Stimulated activated CD4-positive, alpha-beta T cell treated with anti-CD3 and anti-CD28 coated beads, Interleukin-12 subunit alpha, Interleukin-12 subunit beta, amount 100 ng/mL, for 24 hours (primary cell): ENCODE results near the gene TOMT.
A peak's percentile ranks its signal among the peaks of the same experiment; 100 is the strongest.

ENCODE experiments used
- DNase-seq, 2 experiments: peaks; one replicate each; pipeline ENCODE4 v3.0.0-alpha.2; 2020; ENCODE audit warnings: low read depth in 2 of 2

The TOMT gene

DNA sequence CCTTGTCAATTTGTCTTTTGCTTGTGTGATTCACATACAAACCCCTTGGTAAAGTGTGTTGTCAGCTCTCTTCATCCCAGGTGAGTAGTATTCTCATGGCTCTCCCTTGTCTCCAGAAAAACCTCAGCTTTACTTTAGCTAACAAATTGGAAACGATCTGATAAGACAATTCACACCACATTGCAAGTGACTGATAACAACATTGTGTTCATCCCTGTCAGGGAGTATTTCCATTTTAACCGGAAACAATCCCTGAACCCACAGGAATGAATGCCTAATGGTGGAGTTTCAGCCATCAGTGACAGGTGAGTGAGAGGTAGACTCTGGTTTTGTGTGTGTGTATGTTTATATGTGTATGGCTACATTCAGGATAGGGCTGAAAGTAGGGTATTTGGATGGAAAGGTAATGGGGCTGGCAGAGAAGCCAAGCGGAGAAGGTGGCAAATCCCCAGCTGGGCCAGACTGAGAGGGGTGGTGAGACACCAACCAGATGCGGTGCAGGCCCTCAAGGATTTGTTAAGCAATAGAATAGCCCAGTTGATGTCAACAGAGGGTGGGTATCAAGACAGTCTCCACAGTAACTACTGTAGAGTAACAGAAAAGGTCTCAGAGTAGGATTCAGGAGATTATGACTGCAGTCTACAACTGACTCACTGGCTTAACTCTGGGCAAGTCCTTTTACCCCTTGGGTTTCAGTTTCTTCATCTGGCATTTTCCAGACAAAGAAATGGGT, 17.5 kb upstream of the TOMT start:
- DNase-seq = no peak

DNA sequence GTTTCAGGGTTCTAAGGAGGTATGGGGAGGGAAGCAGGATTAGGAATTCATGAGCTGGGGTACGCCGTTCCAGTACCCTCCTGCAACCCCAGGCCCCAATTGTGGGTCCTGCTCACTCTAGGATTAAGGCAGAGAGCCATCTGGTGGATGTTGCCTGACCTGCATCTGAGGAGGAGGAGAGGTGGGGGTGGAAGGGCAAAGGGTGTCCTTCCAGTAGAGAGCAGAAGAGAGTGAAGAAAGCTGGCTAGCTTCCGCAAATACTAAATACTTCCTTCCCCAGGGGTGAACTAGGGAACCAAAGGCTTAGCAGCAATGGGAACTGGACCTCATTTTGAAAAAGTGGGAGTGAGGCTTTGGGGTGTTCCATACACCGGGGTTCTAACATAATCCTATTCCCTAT, 14.4 kb upstream of the TOMT start:
- DNase-seq = peak; percentile 29 to 51

DNA sequence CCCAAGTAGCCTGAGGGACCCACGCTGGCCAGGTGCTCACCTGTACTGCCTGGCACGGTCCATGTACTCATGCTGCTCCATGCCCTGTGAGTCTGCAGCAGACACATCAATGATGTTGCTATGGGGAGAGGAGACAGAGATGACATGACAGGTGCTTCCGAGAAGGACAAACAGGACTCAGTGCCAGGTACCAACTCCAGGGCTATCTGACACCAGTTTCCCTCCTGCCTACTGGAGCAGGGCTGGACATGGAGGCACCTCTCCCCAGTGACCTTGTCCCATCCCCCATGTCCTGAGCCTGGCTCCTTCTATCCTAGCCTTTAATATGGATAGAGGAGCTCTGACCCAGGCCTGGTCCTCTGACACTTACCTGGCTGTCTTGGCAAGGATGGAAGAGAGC, 7.0 kb upstream of the TOMT start:
- no peak for DNase-seq

DNA sequence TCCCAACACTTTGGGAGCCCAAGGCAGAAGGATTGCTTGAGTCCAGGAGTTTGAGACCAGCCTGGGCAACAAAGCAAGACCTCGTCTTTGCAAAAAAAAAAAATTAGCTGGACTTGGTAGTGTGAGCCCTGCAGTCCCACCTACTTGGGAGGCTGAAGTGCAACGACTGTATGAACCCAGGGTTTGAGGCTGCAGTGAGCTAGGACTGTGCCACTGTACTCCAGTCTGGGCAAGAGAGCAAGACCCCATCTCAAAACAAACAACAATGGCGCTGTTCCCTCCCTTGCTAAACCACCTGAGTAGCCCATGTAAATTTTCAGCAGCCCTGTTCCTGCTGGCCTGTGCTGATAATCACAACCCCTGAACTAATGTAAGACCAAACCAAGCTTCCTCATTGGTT, 5.7 kb upstream of the TOMT start:
- no peak for DNase-seq

DNA sequence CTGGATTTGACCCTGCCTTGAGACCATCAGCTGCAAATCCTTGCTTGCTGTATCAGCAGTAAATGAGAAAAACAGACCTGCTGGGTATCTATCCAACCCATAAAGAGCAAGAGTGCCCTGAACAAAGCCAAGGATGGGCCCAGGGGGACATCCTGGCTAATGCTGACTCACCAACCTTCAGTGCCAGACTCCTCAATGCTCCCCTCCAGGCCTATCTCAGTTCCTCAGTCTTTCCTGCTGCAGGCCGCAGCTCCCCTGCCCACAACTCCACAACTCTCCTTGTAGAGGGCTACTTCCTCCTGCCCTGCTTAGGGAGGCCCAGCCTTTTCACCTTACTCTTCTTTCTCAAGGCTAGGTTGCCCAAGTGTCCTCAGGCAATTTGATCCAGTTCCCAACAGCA, 5.3 kb upstream of the TOMT start:
- no peak for DNase-seq

DNA sequence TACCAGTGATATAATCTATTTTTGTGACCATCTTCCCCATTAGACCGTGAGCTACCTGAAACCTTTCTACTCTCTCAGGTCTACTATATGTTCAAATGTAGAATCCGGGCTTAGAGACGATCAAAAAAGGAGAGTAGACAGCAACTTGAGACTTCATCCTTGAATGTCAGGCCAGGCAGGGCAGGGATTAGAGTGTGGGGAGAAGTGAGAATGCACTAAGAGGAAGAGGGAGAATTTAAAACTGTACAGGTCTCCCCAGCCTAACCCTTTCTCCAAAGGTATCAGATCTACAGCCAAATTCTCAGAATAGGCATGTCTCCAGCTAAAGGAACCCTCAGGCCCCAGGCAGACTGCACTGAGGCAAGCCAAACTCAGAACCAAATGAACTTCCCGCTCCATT, 3.6 kb upstream of the TOMT start:
- no peak for DNase-seq

DNA sequence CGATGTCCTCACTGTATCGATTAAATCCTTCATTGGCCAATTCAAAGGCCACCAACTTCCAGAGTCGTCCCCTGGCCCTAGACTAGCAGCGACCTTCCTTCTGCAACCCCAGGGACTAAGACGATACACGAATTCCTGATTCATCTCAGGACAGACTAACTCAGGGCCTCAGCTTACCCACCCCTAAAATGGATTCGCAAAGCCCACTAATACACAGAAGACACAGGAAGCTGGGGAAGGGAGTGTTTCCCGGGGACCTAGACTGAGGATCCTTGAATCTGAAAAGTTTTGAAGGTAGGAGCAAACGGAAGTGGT, 3.1 kb upstream of the TOMT start:
- no peak for DNase-seq

DNA sequence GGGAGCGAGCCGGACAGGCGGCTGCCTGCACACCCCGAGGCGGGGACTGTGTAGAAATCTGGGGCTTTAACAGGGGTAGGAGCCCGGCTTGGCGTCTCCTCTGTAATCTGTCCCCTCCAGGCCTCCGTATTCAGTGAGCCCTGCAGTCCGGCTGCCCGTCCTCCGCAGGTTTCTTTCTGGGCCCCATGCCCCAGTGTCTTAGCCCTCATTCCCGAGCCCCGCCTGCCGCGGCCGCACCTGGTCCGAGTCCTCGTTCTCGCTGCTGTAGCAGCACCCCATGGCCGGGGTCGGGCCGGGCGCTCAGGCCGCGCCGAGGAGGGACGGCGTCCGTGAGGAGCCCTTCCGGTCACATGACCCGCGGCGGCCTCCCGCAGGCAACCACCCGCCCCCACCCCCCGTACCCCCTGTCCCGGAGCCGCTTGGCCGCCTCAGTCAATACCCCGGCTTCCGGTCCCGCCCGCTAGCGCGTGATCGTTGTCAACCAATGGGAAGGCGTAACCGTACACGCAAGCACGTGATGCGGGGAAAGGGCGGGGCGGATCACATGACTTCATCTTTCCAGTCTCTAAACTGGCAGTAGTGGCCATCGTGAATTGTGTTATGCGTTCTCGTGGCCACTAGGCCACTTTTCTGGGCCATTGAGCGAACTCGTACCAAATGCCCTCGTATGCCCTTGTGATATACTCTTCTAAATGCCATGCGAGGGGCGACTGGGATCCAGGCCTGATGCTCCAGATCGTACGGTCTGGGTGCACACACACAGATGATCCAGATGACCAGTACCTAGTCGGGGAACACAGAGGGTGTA, 2.6 kb upstream of the TOMT start, which contains the start of gene LAMTOR1:
Gene LAMTOR1, minus strand, starts transcription at position 352 of the 808 bp plus-strand sequence. Its CDS starts 73 bp downstream, at position 279.
- peak; percentile 96 to 99 for DNase-seq

DNA sequence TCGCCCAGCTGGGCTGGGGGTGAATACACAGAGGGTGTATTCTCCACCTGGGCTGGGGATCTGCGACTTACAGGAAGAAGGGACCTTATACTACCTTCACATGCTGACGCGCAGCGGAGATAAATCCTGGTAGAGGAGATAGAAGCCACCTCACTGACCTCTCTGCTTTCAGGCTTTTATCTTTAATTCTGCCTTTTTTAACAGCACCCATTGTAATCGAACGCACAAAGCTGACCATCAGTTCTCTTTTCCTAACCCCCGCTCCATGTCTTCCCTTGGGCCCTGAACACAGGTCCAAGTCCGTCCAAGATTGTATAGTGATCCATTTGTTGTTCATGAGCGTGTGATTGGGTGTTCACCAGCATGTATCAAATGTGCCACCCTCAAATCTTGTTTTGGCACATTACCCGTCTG, 2.0 kb upstream of the TOMT start:
- no peak for DNase-seq

DNA sequence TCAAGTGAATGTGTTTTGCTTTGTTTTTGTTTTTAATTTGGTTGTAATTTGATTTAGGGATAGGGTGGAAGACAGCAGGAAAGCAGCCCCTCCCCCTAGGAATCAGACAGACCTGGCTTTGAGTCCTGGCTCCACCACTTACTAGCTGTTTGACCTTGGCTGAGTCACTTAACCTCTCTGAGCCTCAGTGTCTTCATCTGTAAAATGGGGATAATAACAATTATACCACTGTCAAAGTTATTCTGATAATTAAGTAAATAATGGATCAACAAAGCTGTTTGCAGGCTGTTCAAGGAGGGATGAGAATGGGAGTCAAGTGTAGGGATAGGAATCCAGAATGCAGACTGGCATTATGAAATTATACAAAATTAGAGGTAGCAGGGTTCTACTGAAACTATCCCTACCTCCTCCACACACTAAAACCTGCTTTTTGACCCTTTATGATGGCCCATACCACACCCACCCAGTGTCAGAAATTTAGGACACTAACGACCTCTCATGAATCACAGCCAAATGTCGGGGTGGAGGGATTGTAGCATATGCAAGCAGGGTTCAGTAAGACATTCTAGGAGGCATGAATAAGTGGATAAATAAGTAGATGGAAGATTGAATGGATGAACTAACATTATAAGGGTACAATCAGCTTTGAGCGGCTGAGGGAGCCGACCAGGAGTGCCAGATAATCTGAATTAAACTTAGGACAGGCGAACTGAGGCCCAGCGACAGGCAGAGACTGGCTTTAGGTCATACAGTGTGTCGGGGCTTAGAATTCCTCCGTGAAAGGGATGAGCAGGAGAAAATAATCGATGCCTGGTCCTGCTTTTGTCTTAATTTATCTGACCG, 5.8 kb downstream of the TOMT start:
- no peak for DNase-seq

DNA sequence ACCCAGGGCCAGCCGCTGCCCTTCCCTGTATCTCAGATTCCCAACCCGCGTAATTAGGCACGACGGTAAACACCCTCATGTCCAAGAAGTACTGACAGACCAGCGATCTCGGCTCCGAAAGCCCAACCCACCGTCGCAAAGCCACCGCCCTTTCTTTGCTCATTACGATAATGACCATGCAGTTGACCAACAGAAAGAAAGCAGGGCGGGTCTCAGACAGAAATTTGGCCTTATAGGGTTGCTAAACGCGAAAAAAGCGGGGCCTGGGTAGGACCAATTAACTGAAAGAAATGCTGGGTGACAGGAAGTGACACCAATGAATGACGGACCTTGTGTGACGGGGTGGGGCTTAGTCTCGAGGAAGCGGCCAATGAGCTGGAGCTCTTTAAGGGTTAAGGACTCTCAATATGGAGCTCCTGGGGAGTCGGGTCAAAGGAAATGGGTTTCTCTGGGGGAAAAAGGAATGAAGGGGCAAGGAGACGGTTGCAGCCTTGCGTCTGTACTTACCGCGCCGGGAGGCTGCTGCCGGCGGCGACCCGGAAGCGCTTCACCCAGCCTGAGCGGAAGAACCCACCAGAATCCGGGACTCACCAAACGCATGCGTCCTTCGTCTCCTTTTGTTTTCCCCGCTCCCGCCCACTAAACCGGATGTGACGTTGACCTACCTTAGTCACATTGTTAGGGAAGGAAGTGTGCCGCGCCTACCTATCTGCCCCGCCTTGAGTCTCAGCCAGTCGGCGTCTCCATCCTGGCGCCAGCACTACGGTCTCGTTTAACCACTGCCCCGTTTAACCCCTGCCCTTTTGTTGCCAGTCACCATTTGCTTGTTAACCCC, 6.6 kb downstream of the TOMT start, which contains the start of gene ANAPC15:
Gene ANAPC15, minus strand, starts transcription at position 553 of the 835 bp plus-strand sequence. CDS start 1,419 bp downstream, outside the sequence.
- peak; percentile 99 for DNase-seq

DNA sequence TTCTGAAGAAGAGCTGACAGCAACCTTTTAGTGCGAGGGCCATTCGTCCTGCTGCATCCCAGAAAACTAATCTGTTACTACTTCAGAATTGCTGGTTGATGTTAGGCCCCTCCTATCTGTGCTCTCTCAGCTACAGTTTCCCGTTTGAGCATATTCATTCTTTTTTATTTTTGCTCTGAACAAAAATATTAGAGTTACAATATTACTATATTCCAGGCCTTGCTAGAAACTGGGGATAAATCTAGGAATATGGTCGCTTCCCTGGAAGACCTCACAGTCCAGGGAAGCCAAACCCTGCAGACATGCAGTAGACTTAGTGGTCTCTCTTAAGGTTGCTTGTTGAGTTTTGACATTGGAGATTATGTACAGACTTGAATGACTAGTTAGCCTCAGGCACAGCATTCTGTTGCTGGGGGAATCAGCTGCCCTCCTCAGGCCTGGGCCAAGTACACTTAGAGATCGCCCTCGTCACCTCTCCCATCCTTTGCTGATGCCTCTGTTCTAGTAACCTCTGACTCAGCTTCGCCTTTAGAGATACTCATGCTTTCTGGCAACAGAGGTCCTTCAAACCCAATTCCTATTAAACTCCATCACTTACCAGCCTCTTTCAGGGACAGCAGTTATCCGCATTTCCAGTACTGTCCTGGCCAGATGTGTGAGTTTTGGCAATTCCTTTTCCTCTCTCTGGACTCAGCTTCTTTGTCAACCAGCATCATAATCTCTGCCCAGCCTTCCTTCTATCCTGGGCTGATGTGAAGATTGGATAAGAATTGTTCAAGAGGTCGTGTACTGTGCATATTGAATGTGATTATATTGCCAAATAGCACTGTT, 7.5 kb downstream of the TOMT start:
- DNase-seq = no peak

DNA sequence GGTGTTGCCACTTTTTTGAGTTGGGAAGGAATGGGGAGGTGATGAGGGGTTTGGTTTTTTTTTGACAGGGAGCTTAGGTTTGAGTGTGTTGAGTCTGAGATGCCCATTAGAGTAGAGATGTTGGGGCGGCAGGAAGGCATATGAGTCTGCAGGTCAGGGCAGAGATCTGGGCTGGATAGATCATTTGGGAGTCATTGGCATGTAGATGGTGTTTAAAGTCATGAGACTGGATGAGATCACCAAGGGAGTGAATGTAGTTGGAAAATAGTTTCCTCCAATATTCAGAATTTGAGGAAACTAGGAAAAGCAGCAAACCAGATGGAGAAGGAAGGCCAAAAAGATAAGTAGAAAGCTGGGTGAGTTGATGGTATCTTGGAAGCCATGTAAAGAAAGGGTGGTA, 8.8 kb downstream of the TOMT start:
- no peak for DNase-seq

DNA sequence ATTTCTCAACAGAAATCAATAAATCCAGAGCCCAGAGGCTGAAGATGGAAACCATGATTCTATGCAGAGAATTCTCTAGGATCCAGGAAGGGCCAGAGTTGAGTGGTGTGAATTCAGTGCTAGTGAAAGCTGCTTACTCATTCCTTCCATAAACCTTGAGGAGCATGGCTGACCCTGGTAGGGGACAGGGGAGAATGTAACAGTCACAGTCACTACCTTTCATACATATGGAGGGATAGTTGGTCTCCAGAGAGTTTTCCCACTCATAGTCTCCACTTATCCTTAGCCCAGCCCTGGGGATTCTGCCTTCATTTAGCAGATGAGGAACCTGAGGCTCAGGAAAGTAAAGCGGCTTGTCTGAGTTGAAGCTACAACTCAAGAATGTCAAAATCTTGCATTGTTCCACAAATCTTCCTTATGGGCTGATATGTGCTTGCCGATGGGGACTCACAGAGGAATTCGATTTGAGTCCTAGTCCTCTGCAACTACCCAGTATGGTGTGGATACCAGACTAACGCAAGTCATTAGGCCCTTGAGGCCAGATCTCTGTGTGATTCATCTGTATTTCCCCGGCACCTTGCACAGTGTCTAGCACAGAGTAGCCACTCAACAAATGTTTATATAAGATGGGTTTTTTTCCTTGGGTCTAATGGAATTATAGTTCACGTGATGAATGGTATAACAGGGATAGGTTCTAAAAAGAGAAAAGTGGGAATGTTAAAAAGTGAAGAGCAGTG, 10.5 kb downstream of the TOMT start:
- no peak for DNase-seq

DNA sequence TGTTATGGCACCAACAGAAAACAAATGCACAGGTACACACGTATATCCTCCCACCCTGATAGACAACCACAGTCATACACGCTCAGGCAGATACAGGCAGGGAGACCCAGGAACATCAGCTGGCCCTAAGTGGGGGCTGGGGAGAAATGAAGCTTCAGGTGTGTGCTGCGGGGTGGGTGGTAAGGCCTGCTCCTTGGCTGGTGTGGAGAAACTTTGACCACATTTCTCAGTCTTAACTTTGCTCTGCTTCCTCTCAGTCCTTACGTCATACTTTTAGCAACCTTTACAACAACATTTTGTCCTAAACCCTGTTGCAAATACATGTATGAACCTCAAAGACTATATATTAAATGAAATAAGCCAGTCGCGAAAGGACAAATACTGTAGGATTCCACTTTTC, 13.5 kb downstream of the TOMT start:
- no peak for DNase-seq

DNA sequence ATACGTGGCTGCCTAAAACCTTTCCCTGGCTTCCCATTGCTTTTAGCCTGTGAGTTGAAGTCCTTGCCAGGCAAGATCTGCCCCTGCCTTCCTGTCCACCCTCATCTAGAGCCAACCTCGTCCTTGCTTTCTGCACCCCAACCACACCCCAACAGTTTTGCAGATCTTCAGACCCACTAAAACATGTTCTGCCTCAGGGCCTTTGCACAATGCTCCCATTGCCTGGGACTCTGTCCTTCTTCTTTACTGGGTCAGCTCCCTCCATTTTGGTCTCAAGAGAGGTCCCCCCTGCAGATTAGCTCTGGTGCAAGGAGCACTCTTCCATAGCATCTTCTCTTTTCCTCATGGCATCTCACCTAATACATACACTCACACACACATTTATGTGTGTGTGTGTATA, 15.2 kb downstream of the TOMT start:
- DNase-seq = no peak

DNA sequence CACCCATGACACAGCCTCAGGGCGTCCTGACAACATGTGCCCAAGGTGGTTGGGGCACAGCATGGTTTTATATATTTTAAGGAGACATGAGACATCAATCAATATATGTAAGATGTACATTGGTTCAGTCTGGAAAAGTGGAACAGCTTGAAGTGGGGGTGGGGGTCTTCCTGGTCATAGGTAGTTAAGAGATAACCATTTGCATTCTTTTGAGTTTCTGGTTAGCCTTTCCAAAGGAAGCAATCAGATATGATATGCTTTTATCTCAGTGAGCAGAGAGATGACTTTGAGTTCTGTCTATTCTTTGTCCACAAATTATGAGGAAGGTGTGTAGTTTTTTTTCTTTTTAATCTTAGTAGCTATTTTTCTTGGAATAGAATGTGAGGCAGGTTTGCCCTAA, 16.9 kb downstream of the TOMT start:
- DNase-seq = no peak

DNA sequence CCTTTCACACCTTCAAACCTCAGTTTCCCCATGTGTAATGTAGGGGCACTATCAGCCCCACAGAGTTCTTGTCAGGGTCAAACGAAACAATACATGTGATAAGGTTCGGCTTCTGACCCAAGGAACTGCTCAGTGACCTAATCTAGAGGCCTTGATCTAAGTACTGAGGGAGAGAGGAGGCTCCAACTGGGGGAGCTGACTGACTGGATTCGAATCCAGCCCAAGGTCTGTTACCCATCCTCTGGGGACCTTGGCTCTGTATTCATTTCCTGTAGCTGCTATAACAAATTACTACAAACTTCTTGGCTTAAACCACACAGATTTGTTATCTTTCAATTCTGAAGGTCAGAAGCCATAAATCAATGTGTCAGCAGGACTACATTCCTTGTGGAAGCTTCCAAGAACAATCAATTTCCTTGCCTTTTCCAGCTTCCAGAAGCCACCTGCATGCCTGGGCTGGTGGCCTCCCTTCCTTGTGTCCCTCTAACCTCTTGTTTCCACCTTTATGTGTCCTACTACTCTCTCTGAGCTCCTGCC, 17.5 kb downstream of the TOMT start:
- DNase-seq = no peak

DNA sequence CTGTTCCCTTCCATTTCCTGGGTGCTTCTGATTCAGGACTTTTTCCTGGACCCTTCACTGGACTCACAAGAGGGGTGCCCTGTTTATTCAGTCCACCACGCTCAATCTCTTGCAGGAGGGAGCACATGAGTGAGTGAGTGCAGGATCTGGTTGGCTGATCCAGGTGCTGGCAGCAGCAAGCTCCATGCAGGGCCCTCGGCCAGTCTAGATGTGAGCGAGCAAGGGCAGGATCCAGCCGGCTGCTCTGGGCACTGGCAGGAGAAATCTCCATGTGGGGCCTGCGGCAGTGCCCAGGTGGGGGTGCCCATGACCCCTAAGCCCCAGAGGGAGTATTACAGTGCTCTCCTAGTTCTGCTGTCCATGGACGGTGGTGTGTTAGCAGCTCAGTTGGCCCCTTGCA, 18.3 kb downstream of the TOMT start:
- no peak for DNase-seq

DNA sequence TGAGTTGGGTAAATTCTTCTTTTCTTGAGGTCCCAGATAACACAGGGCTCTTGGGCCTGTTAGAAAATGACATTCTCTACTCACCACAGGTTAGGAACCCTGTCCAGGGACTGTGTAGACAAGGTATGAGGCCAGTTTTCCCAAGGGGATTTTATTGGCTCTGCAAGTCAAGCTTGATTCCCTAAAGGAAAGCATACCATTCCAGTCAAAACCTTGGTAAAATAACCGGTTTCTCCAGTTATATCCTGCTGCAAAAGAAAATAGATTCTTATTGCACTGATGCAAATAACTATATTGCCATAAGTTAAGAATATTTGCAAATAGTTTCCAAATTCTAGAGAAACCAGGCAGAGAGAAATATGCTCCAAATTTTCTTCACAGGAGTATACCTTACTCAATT, 20.2 kb downstream of the TOMT start:
- DNase-seq = no peak
